H9 (cell line): ENCODE results near the gene MARK4. TPM values are rescaled to one million over a fixed set of nuclear protein-coding genes. Genes with fewer than 3 reads are reported as not detected.

ENCODE experiments used
- DNase-seq: peaks from one replicate; pipeline ENCODE4 v3.0.0-alpha.2; 2017
- H2AFZ ChIP-seq: one replicate; pipeline ENCODE4 v1.6.1; 2013; ENCODE audit warnings: mild to moderate bottlenecking, low read length, control low read depth, moderate library complexity
- H2AK5ac ChIP-seq: 2 replicates; pipeline ENCODE4 v1.6.1; 2013; ENCODE audit warnings: low read length, control low read depth, mixed read lengths; ENCODE audit not compliant: insufficient read length
- H2BK120ac ChIP-seq: one replicate; pipeline ENCODE4 v1.6.1; 2013; ENCODE audit warnings: low read depth, mild to moderate bottlenecking, low read length, control low read depth, inconsistent platforms; ENCODE audit not compliant: poor library complexity, severe bottlenecking
- H2BK12ac ChIP-seq: 2 replicates; pipeline ENCODE4 v1.6.1; 2013; ENCODE audit warnings: low read length, control low read depth, mixed read lengths, low read depth; ENCODE audit not compliant: insufficient read length
- H2BK15ac ChIP-seq: 2 replicates; pipeline ENCODE4 v1.6.1; 2013; ENCODE audit warnings: low read depth, low read length, control low read depth
- H2BK20ac ChIP-seq: one replicate; pipeline ENCODE4 v1.6.1; 2013; ENCODE audit warnings: low read depth, mild to moderate bottlenecking, low read length, control low read depth, inconsistent platforms; ENCODE audit not compliant: poor library complexity, severe bottlenecking
- H2BK5ac ChIP-seq: 2 replicates; pipeline ENCODE4 v1.6.1; 2013; ENCODE audit warnings: low read length, control low read depth, mixed read lengths; ENCODE audit not compliant: insufficient read length
- H3K14ac ChIP-seq: 2 replicates; pipeline ENCODE4 v1.6.1; 2013; ENCODE audit warnings: low read length, control low read depth; ENCODE audit not compliant: insufficient read depth
- H3K18ac ChIP-seq: 2 replicates; pipeline ENCODE4 v1.6.1; 2013; ENCODE audit warnings: low read depth, mild to moderate bottlenecking, mixed read lengths, low read length, control low read depth; ENCODE audit not compliant: insufficient read length
- H3K23ac ChIP-seq: 2 replicates; pipeline ENCODE4 v1.6.1; 2013; ENCODE audit warnings: low read length, control low read depth, mixed read lengths, low read depth; ENCODE audit not compliant: insufficient read length
- H3K23me2 ChIP-seq: 2 replicates; pipeline ENCODE4 v1.6.1; 2013; ENCODE audit warnings: low read depth, mild to moderate bottlenecking, mixed read lengths, low read length, control low read depth; ENCODE audit not compliant: insufficient read length, poor library complexity, severe bottlenecking
- H3K27ac ChIP-seq: 2 replicates; pipeline ENCODE4 v1.5.1; 2013; ENCODE audit warnings: low read length, control low read depth, mixed read lengths, low read depth; ENCODE audit not compliant: insufficient read length
- H3K27me3 ChIP-seq: 2 replicates; pipeline ENCODE4 v1.6.1; 2013; ENCODE audit warnings: low read length, control low read depth, inconsistent platforms; ENCODE audit not compliant: insufficient read depth
- H3K4ac ChIP-seq: 2 replicates; pipeline ENCODE4 v1.6.1; 2013; ENCODE audit warnings: low read depth, mild to moderate bottlenecking, control low read depth, inconsistent platforms, low read length, moderate library complexity
- H3K4me1 ChIP-seq: 2 replicates; pipeline ENCODE4 v1.6.1; 2013; ENCODE audit warnings: low read length, control low read depth, inconsistent platforms; ENCODE audit not compliant: insufficient read depth
- H3K4me2 ChIP-seq: 2 replicates; pipeline ENCODE4 v1.6.1; 2013; ENCODE audit warnings: low read length, control low read depth, mixed read lengths; ENCODE audit not compliant: insufficient read length, insufficient read depth
- H3K56ac ChIP-seq: 2 replicates; pipeline ENCODE4 v1.6.1; 2013; ENCODE audit warnings: low read depth, mild to moderate bottlenecking, mixed read lengths, low read length, control low read depth; ENCODE audit not compliant: insufficient read length
- H3K79me1 ChIP-seq: 2 replicates; pipeline ENCODE4 v1.6.1; 2013; ENCODE audit warnings: low read depth, mild to moderate bottlenecking, moderate library complexity, low read length, control low read depth, inconsistent platforms; ENCODE audit not compliant: insufficient read depth, poor library complexity, severe bottlenecking
- H3K79me2 ChIP-seq: 2 replicates; pipeline ENCODE4 v1.6.1; 2013; ENCODE audit warnings: low read length, control low read depth, inconsistent platforms; ENCODE audit not compliant: insufficient read depth
- H3K9ac ChIP-seq: 2 replicates; pipeline ENCODE4 v1.6.1; 2013; ENCODE audit warnings: low read length, control low read depth, mixed read lengths; ENCODE audit not compliant: insufficient read length; ENCODE audit errors: extremely low read depth
- H3K9me3 ChIP-seq: one replicate; pipeline ENCODE4 v1.6.1; 2013; ENCODE audit warnings: low read depth, low read length, inconsistent platforms; ENCODE audit not compliant: control insufficient read depth
- H3T11ph ChIP-seq: one replicate; pipeline ENCODE4 v1.6.1; 2013; ENCODE audit warnings: mild to moderate bottlenecking, low read length, control low read depth, inconsistent platforms
- H4K20me1 ChIP-seq: one replicate; pipeline ENCODE4 v1.6.1; 2013; ENCODE audit not compliant: control insufficient read depth, insufficient read length, insufficient read depth
- H4K5ac ChIP-seq: 2 replicates; pipeline ENCODE4 v1.6.1; 2013; ENCODE audit warnings: low read depth, mild to moderate bottlenecking, mixed read lengths, low read length, control low read depth; ENCODE audit not compliant: insufficient read length
- H4K8ac ChIP-seq: replicated peaks from 2 replicates; pipeline ENCODE4 v1.6.1; 2013; ENCODE audit warnings: low read length, control low read depth, mixed read lengths, low read depth; ENCODE audit not compliant: insufficient read length
- H4K91ac ChIP-seq: 2 replicates; pipeline ENCODE4 v1.6.1; 2013; ENCODE audit warnings: low read depth, mild to moderate bottlenecking, moderate library complexity, mixed read lengths, low read length, control low read depth; ENCODE audit not compliant: insufficient read length
- H3K27ac Mint-ChIP-seq, 3 experiments: 2 replicates in 2 of 3; 3 replicates in 1 of 3; pipeline ENCODE4 v1.8.0; 2020 to 2021; ENCODE audit warnings: mixed read lengths in 3 of 3, mild to moderate bottlenecking in 1 of 3, moderate library complexity in 1 of 3
- H3K27me3 Mint-ChIP-seq: 2 replicates; pipeline ENCODE4 v1.8.0; 2021; ENCODE audit warnings: low read depth, mild to moderate bottlenecking, moderate library complexity, mixed read lengths
- H3K36me3 Mint-ChIP-seq, 3 experiments: 2 replicates in 2 of 3; 3 replicates in 1 of 3; pipeline ENCODE4 v1.8.0; 2020 to 2021; ENCODE audit warnings: low read depth in 3 of 3, mixed read lengths in 3 of 3; ENCODE audit not compliant: insufficient read depth in 1 of 3
- H3K4me1 Mint-ChIP-seq, 2 experiments: 2 replicates each; pipeline ENCODE4 v1.8.0; 2020; ENCODE audit warnings: mixed read lengths in 2 of 2
- H3K4me3 Mint-ChIP-seq, 2 experiments: 2 replicates in 1 of 2; 3 replicates in 1 of 2; pipeline ENCODE4 v1.8.0; 2020 to 2021; ENCODE audit warnings: mild to moderate bottlenecking in 2 of 2, mixed read lengths in 2 of 2, moderate library complexity in 1 of 2
- H3K9me3 Mint-ChIP-seq, 2 experiments: 2 replicates in 1 of 2; 3 replicates in 1 of 2; pipeline ENCODE4 v1.8.0; 2020; ENCODE audit warnings: mild to moderate bottlenecking in 2 of 2, mixed read lengths in 2 of 2, moderate library complexity in 1 of 2
- WGBS: extraction: QIAGEN DNeasy Blood & Tissue Kit; methylation state at CpG from one replicate; pipeline ENCODE4 v1.1.7; 2013; ENCODE audit warnings: missing lambda C conversion rate, low lambda C conversion rate, mixed read lengths; ENCODE audit not compliant: insufficient read length; ENCODE audit errors: extremely low coverage; 5-methylcytosine and 5-hydroxymethylcytosine counted together
- total RNA-seq: library from RNA; stranded (reverse); gene quantifications from 2 replicates; pipeline ENCODE4 v1.2.1, GENCODE V29; 2021
- TF ChIP-seq, protein P1 (sequence below): fragments of 200-600 bp; sonication (generic); conservative IDR thresholded peaks from 3 replicates; pipeline ENCODE4 v1.8.0; 2021; ENCODE audit warnings: antibody characterized with exemption, mild to moderate bottlenecking

The MARK4 gene
- total RNA-seq, 1 experiment from 2014 or later: 44.7 TPM

DNA sequence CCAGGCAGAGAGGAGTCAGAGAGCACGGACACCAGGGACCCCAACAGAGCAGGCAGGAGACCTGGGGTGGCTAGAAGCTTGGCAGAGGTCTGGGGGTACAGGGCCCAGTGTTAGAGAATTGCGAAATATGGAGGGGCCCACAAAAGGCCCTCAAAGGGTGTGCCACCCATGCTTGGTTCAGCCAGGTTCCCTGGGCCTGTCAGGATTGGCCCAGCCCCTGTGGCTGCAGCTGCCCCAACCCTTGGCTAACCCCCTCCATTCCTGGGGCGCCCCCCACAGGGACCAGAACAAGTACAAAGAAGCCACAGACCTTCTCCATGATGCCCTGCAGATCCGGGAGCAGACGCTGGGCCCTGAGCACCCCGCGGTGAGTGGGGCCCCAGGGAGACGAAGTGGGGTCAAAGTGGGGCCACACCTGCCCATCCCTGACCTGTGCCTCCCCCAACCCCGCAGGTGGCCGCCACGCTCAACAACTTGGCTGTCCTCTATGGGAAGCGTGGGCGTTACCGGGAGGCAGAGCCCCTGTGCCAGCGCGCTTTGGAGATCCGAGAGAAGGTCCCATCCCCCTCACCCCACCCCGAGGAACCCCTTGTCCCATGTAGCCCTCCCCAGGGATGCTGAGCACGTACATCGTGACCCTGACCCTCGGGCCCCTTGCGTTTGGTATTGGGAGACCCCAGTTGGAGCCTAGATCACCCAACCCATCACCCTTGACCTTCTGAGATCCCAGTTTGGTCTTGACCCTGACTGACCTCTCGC is 97.5 kb downstream of the MARK4 start:
- H4K5ac ChIP-seq: no peak overlapping the region
- no peak overlapping the region for H2BK12ac ChIP-seq
- H3K56ac ChIP-seq: no peak overlapping the region
- Mint-ChIP-seq H3K27ac (peak overlapping the region in 1 of 3 experiments; percentile 37; a peak in 1 of 7 replicates), H3K9me3 (no peaks in the 10 kb centered on the region), H3K4me1 (peaks cover 8 to 20% of the 10 kb centered on the region in 2 experiments; a peak in 3 of 4 replicates), H3K27me3 (peaks cover 2% of the 10 kb centered on the region), H3K4me3 (peak overlapping the region in 1 of 2 experiments; percentile 39; a peak in 2 of 5 replicates), H3K36me3 (peaks cover 21 to 46% (median 40%) of the 10 kb centered on the region in 3 experiments; a peak in 6 of 7 replicates)
- no peak overlapping the region for H3K9ac ChIP-seq
- H3K27me3 ChIP-seq: no peaks in the 10 kb centered on the region
- no peaks in the 10 kb centered on the region for H3K79me2 ChIP-seq
- H3K4me1 ChIP-seq: no peaks in the 10 kb centered on the region
- no peak overlapping the region for H3K4ac ChIP-seq
- DNase-seq: no peak
- no peak overlapping the region for H2AK5ac ChIP-seq
- H3T11ph ChIP-seq: no peak overlapping the region
- no peaks in the 10 kb centered on the region for H3K23me2 ChIP-seq
- H3K9me3 ChIP-seq: no peaks in the 10 kb centered on the region
- WGBS: no CpG with 5 or more reads among the region's 23 CpGs
- no peak overlapping the region for H2BK120ac ChIP-seq
- no peak overlapping the region for H3K23ac ChIP-seq
- no peak overlapping the region for H3K18ac ChIP-seq
- H3K4me2 ChIP-seq: no peak overlapping the region
- no peak overlapping the region for H2AFZ ChIP-seq
- H2BK5ac ChIP-seq: no peak overlapping the region
- no peak overlapping the region for H2BK20ac ChIP-seq
- H2BK15ac ChIP-seq: no peak overlapping the region
- no peak overlapping the region for H3K27ac ChIP-seq
- no peak overlapping the region for H4K91ac ChIP-seq
- peaks cover 2% of the 10 kb centered on the region for H4K20me1 ChIP-seq
- TF ChIP-seq, protein P1, sequence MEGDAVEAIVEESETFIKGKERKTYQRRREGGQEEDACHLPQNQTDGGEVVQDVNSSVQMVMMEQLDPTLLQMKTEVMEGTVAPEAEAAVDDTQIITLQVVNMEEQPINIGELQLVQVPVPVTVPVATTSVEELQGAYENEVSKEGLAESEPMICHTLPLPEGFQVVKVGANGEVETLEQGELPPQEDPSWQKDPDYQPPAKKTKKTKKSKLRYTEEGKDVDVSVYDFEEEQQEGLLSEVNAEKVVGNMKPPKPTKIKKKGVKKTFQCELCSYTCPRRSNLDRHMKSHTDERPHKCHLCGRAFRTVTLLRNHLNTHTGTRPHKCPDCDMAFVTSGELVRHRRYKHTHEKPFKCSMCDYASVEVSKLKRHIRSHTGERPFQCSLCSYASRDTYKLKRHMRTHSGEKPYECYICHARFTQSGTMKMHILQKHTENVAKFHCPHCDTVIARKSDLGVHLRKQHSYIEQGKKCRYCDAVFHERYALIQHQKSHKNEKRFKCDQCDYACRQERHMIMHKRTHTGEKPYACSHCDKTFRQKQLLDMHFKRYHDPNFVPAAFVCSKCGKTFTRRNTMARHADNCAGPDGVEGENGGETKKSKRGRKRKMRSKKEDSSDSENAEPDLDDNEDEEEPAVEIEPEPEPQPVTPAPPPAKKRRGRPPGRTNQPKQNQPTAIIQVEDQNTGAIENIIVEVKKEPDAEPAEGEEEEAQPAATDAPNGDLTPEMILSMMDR: no peak
- H4K8ac ChIP-seq: no peak overlapping the region
- no peaks in the 10 kb centered on the region for H3K79me1 ChIP-seq
- H3K14ac ChIP-seq: no peak overlapping the region
